ENCODE results near the gene NGEF.

Gene NGEF

DNA sequence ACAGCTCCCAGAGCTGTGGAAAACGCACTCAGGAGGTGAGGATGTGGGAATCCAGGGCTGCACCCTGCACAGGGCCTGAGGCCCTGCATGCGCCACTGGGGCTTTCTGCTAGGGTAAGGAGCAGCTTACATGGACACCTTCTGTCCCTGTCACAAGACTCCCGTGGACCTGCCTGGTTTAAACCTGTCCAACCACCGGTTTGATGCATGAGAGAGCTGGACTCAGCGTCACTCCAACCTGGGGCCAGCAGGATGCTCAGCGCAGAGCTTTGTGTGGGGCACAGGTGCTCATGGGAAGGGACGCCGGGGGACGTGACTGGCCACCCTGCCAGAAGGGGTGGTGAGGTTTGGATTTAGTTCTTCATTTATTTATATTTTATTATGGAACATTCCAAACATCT is 118.8 kb downstream of the NGEF start:
- peak; percentile 46 for DNase-seq

DNA sequence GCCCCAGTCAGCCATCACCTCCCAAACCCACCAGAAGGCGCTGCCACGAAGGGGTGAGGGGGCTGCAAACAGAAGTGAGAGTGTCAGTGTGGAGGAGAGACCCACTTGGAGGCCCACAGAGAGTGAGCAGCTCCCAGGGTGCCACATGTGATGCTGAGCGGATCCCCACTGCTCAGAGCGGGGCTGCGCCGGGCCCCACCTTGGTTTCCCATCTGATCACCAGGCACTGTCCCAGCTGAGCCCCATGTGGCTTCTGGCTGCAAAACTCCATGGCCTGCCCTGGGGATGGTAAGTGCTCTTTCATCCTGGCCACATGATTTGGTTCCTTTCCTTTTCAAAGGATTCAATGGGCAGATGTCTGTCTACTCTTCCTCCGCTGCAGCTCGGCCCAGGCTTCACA is 119.2 kb downstream of the NGEF start:
- peak; percentile 46 for DNase-seq

DNA sequence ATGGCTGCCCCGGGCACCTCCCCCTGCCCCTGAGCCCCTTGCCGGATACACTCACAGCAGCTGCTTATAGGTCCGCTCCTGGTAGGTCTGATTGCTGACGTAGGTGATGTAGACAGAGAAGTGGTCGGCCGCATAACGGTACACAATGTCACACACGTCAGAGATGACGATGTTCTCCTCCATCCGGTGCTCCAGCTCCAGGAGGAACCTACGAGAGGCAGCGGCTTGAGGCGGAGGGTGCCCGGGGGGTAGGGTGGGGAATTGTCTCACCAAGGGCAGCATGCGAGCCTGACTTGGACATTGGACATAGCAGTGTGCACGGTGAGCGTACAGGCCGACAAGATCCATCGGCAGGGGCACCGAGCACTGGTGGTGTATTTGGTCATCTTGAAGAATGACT is 120.2 kb downstream of the NGEF start:
- DNase-seq: peak; percentile 45

DNA sequence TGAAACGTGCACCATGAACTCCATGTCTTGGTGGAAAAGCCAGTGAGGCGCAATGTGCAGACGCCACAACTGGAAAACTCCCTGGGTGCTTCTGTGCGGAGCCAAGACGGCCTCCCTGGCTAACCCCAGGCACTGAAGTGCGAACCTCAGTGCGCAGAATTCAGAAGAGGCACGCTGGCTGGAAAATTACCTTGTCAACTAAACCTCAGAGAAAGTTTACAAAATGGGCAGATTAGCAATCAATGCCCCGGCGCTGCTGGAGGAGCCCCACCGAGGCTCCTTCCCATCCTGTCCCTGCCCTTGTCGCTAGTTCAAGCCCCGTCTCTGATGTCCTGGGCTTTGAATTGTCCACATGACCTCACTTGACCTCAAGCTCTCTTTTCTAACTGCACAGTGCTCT is 120.8 kb downstream of the NGEF start:
- peak; percentile 22 for DNase-seq

DNA sequence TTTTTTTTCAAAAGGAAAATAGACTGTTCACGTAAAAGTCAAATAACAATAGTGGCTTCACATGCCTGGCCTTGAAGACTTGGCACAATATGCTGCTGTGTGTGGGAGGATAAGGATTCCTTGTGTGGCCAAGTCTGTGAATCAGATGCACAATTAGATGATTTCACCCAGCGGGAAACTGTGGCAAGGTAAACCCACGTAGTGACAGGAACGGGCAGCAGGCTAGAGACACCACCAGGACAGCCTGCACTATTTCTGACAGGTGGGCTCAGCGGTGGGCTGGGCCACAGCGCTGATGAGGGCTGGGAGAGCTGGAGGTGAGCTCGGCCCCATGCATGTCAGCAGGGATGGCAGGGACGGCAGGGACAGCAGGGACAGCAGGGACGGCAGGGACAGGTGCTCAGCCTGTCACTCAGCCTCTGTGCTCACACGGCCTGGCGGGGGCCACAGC is 121.4 kb downstream of the NGEF start:
- peak; percentile 35 for DNase-seq

DNA sequence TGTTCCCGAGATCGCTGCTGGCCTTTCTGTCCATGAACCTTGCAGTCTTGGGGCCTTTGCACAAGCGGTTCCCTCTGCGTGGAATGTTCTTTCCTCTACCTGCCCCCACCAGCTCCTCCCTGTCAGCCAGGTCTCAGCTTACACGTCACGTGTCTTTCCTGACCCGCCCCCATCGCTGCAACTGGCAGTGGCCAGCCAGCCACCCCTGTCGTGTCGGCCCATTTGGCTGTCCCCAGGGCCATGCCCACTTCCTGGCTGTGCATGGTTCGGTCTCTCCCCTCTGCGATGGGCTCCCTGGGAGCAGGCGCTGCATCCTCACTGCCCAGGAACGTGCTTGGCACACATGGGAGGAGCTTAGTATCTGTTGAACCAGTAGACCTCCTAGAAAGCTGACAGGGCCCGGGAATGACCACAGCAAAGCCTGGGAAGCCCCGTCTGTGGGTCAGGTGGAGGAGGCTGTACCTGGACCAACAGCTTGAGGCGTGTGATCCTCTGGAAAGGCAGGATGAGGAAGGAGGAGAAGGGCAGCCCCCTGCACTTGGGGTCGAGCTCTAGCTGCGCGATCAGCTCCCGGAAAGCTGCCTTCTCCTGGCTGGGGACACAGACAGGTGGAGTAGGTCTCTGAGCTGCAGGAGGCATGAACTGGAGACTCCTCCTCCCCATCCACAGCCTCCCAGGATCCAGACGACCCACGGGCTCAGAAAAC is 122.0 kb downstream of the NGEF start:
- peak; percentile 89 for DNase-seq

DNA sequence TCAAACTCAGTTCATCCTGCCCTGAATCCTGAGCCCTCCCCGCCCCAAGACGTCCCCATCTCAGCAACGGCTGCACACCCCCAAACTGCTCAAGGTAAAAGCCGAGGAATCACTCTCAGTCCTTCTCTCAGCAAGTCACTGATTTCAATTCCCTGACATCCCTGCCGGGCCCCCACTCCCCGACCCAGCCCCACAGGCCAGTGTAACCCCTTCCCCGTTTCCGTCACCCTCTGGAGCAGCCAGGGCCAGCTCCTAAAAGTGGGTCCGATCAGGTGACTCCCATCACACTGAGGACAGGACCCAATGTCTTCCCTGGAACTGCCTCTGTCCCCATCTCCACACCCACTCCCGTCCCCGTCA is 122.5 kb downstream of the NGEF start:
- no peak for DNase-seq

DNA sequence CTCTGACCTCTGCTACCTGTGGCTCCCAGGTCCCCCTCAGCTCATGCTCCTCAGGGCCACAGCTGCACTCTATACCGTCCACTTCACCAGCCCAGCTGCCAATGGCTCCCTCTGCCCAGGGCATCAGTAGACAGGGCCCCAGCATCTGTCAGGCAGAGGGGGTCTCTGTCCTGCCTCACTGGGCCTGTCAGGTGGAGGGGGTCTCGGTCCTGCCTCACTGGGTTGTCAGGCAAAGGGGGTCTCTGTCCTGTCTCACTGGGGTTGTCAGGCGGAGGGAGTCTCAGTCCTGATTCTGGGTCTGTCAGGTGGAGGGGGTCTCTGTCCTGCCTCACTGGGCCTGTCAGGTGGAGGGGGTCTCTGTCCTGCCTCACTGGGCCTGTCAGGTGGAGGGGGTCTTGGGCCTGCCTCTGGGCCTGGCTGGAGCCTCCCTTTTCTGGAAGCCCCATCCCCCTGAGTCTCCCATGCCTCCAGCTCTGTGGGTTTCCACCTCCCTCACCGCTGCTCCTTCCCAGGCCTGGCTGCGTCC is 123.1 kb downstream of the NGEF start:
- peak; percentile 38 for DNase-seq

DNA sequence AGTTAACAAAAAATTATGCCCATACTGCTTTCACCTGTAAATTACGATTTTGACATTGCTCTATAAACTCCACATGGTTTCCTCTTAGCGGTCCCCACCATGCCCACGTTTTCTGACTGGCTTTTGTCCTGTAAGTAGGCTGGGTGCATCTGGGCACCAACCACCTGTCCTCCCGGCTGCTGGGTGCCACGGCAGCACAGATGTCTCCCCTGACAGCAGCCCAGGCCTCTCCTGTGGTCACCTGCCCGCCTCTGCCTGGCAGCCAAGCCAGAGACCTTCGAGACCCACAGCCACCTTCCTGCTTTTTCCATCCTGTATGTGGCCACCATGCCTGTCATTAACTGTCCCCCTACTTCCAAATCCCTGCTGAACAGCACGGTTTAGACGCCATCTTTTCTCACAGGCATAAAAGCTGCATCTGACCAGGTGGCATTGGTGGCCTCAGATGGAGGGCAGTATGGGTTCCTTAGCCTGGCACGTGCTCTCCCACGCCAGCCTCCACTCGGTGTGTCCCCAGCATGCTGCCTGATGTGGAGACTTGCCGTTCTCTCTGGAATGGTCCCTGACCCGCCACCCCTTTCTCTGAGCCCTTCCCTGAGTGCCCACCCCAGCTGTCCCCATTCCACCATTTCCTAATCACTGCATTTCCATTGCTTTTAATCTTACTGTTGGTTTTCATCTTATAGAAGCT is 124.1 kb downstream of the NGEF start:
- peak; percentile 25 for DNase-seq

DNA sequence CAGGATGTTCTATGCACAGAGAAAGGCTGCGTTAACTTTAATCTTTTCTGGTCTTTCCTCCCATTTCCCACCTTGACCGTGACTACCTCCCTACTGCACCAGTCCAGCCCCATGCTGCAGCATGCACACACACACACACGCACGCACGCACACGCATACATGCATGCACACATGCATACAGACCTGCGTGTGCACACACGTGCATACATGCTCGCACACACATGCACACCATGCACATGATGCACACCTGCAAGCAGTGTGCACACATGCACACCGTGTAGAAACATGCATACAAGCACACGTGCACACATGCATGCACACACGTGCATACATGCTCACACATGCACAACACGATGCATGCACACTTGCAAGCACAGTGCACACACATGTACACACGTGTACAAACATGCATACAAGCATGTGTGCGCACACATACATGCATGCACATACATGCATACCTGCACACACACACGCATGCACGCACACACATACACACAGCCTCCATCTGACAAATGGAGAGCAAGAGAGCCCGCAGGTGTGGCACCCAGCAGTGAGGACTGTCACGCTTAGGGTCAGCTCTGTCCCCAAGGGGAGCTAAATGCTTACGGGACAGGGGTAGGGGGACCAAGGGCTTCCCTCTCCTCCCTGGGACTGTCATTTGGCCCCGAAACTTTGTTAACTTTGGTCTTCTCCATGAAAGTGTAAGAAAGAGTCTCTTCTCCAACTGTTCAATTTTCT is 124.8 kb downstream of the NGEF start:
- DNase-seq: peak; percentile 27

DNA sequence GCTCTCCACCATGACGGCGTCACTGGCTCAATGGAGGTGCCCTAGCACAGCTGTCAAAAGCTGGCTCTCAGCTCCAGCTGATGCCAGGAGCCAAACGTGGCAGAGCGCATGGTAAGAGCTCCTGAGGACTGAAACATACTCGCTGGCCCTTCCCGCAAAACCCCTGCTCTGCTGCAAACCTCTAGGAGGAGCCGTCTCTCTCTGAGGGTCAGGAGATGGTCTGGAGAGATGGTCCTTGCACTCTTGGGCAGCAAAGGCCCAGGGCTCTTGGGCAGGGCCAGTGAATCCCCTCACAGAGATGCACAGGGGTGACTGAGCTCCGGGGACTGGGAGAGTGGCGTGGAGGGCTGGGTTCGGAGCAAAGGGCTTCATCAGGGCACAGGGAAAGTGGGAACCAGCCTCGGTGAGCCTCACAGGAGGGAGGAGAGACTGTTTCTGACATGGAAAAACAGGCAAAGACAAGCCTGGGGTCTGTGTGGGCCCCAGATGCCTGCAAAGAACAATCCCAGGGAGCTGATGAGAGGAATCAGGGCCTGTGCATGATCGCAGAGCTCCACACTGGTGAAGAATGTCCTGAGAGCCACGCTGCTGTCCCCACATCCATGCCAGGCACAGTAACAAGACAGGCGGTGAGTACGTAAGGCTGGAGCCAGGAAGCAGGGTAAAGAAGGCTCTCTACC is 125.7 kb downstream of the NGEF start:
- DNase-seq: peak; percentile 78

DNA sequence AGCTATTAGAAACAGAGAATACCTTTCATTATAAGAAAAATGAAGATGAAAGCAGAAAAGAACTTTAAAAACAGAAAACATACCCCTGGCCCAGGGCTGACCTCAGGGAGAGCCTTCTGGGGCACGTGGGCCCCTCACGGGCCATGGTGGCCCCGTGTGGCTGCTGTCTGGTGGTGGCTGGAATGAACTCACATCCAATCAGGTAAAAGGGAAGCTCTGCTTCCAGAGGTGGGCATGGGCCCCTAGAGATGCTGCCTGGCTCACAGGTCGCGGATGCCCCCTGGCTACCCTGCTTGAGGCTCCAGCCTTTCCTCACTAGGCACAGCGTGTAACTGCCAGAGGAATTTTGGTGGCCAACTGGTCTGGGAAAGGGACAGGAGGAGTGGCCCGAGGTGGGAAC is 126.4 kb downstream of the NGEF start:
- no peak for DNase-seq

DNA sequence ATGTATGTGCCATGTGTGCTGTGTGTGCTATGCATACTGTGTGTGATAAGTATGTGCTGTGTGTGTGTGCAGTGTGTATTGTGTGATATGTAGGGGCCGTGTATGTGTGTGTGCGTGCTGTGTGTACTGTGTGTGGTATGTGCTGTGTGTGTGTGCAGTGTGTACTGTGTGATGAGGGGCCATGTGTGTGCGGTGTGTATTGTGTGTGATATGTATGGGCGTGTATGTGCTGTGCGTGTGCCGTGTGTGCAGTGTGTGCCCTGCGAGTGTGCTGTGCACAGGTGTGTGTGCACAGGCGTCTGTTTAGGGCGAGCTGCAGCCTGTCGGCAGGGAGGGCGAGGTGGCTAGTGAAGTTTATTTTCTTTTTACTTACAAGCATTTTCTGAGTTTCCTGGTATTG is 126.9 kb downstream of the NGEF start:
- DNase-seq: peak; percentile 22

DNA sequence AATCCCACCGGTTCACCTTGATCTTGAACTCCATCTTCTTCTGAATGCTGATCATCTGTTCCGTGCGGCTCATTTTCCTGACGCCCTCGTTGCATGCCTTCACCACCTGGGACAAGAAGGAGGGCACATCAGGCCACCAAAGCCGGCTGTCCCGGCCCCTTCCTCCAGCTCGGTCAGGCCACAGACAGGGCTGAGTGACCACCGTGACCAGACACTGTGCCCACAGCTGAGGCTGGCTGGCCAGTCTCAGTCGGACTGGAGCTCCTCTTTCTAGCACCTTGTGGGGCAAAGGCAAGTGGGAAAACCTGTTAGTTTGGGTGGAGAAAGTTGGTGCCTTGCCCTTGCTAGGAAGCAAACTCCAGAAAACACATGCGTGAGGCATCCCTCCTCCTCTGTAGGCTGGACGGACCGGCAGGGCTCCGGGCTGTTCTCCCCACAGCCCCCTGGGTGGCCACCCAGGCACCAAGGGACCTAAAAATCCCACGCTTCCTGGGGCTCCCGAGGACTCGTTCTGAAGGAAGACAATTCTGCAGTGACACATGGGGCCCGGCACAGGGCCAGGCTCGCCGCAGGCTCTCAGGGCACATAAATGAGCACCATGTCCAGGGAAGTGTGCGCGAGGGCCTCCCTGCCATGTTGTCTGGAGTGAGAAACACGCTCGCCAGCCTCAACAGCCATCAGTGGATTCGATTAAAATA is 127.6 kb downstream of the NGEF start:
- peak; percentile 48 for DNase-seq

DNA sequence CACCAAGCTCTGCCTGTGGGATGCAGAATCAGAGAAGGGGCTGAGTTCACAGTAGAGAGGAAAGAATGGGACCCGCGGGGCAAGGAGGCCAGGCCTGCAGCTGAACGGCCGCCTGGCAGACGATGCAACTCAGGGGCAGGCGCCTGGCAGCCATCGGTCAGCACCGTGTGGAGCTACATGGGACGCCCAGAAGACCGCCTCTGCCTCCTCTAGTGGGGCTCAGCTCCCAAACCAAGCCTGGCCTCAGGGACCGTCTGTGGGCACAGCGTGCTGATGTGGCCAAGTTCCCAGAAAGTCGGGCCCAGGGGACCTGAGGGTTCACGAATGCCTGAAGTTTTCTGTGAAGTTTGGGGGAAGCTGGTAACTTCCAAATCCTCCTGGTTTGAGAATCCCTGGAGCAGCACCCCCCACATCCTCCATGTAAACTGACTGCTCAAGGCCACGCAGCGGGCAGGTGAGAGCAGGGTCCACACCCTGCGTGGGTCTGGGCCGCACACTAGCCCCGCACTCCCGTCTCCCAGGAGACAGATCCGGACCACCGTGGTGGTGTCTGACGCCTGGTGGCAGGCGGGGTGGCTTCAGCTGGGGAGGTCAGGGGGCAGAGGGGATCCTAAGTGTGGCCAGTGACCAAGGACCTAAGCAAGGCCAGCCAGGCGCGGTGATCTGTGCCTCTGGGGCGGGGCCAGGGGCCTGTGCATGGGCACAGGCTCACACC is 128.3 kb downstream of the NGEF start:
- DNase-seq: peak; percentile 42

DNA sequence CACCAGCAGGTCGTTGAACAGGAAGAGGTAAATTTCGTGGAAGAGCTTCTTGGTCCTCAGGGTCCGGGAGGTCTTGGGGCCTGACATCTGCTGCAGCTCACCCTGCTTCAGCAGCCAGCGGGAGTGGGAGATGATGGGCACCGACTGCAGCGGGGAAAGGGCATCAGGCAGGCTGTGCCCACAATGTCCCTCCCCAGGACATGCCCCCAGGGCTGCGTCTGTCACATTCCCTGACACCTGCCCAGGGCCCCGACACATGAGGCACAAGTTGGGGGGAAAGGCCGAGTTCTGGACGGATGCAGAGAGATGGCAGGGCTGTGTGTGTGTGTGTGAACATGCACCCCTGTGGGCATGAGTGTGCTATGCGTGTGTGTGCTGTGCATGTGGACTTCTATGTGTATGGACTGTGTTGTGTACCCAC is 129.0 kb downstream of the NGEF start:
- no peak for DNase-seq

DNA sequence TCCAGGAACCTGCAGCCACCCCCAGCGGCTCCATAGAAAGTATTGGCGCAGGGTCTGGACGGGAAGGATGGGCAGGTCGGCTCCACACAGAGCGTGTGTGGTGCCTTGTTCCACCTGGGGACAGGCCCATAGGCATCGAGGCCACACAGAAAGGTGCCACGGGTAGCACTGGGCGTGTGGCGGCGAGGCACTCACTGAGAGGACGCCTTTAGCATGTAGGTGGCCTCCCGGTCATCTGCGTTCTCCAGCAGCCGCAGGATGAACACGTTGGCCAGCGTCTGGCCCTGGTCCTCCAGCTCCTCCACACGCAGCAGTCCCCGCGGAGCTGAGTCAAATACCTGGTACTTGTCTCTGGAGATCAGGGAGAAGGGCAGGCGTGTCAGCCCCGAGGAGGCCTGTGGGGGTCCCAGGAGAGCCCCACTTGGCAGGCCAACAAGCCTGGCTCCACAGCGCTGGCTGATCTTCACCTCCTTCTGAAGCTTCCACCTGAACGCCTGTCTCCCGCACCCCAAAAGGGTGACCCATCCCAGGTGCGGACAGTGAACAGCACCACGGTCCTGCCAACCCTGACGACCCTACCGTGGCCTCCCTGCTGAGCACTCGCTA is 129.8 kb downstream of the NGEF start:
- no peak for DNase-seq

DNA sequence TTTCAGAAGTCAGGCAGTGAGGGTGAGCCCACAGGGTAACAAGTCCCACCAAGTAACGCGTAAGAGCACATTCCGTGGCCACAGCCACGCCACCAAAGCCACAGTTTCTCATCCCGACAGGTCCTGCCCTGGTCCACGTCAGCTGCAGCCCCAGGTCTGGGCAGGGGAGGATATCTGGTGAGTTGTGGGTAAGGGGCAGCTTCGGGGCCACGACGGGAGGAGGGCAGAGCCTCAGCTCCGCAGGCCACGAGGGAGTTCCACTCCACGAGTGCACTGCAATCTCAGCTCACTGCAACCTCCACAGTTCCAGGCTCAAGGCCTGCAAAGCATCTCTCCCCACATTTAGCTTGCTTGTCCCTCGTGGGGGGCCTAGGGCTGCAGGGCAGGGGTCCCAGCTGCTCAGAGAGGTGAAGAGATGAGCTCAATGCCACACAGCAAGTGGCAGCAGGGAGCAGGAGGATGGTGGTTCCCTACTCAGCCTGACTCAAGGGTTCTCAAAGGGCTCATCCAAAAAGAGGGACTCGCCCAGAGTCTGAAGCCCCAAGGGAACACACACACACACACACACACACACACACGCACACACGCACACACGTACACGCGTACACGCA is 130.4 kb downstream of the NGEF start:
- no peak for DNase-seq

DNA sequence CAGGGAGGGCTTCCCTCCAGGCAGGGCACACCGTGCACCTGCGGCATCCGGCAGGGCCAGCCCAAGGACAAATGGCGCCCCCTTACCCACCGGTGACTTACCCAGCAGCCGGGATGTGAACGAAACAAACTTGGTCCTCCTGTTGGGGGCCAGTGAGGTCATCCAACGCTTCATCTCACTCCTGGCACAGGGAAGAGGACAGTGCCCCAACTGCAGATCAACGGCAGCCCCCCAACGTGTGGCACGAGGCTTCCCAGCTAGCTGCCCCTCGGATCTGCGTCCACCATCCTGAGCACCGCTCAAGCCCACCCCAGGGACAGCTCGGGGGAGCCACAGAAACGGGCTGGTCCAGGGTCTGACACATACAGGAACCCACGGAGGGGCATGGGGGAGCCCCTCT is 131.0 kb downstream of the NGEF start:
- no peak for DNase-seq

DNA sequence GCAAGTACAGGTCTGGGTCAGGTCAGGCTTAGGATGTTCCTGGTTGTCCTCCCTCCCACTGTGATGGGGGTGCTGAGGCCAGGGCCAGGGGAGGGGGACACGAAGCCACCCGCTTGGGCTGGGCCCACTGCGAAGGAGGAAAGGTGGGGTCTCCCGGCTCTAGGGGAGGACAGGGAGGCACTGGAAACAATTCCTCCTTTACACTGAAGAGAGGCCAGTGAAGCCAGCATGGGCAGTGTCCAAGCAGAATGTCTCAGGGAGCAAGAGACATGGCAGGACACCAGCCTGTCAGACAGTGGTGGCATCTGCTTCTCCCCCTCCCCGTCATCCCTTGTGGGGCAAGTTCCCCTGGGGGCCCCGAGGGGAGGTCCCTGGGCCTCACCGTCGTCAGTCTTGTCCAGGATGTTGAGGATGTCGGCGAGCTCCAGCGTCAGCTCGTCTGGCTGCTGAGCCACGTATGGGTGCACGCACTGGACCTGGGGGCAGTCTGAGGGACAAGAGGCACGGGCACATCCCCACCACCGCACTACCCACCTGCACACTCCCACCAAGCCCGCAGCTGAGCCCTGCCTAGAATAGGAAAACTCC is 132.2 kb downstream of the NGEF start:
- DNase-seq: no peak

Data from islet precursor cell (in vitro differentiated cells).